HG03432 (cell line): ENCODE results near the gene NR4A2.
A peak's percentile ranks its signal among the peaks of the same experiment; 100 is the strongest.

Source experiments
- ATAC-seq: cut with Tn5 transposase; IDR thresholded peaks from one replicate; pipeline ENCODE4 v1.9.1; 2021; ENCODE audit warnings: mild to moderate bottlenecking, moderate library complexity; ENCODE audit not compliant: unreplicated experiment

Gene NR4A2

GRCh38 chr2:156332534-156333273 lies at the start of gene NR4A2:
NR4A2 (minus strand) TSS chr2:156332721; CDS start chr2:156330186, 2,535 bp downstream.
- ATAC-seq, result peak; percentile 78

DNA sequence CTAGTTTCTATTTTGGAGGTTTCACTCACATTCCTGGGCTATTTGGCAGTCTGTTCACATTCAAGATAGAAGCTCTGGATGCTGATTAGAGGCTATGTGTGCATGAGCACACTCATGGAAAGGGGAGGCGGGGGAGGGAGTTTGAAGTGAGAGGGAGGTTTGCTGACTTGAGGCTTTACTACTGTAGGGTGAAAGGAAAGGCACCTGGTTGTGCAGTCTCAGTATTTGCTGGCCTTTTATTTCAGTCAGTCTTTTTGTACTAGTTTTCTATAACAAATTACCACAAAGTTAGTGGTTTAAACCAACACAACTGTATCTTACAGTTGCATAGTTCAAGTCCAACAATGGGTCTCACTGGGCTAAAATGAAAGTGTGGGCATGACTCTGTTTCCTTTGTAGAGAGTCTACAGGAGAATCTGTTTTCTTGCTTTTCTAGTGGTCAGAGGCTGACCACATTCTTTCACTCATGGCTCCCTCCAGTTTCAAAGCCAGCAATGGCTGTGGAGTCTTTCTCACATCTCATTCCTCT lies 47.7 kb upstream of the NR4A2 start:
- ATAC-seq, result peak; percentile 93

DNA sequence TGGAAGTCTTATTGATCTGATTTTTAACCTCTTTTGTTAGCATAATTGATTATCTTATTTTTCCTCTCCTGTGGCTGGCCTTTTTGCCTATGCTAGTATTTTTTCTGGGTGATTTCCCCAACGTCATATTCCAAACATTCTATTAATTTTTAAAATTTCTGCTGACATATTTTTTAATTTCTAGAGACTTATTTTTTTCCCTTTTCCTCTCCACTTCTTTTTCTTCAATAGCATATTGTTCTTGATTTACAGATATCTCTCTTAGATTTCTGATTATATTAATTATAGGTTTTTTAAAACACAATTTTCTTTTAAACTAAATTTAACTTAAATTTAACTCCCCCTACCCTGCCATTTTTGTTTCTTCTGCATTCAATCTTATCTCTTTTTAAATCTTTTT lies 47.2 kb upstream of the NR4A2 start:
- ATAC-seq, result no peak

DNA sequence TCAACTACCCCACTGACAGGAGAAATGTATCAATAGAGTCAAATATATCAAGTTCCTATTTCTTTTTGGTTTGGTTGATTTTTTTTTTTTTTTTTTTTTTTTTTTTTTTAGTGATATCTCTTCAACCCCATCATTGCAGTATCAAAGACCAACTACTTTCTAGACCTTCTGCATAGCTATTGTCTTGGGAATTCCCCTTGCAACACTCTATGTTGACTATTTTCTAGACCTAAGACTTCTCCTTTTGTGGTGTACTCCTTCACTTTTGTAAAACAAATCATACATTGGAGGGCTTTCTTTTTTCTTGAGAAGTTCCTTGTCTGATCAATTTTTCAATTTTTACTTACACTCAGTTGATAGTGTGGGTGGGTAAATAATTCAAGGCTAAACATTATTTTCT lies 46.5 kb upstream of the NR4A2 start:
- ATAC-seq, result peak; percentile 64

- ATAC-seq, result no peak
These were observed 34.2 kb upstream of the NR4A2 start for GRCh38 chr2:156366753-156367152.

- ATAC-seq, result no peak
These were observed 30.6 kb upstream of the NR4A2 start for GRCh38 chr2:156363141-156363540.

- ATAC-seq, result no peak
These were observed 23.7 kb upstream of the NR4A2 start for GRCh38 chr2:156356014-156356754.

DNA sequence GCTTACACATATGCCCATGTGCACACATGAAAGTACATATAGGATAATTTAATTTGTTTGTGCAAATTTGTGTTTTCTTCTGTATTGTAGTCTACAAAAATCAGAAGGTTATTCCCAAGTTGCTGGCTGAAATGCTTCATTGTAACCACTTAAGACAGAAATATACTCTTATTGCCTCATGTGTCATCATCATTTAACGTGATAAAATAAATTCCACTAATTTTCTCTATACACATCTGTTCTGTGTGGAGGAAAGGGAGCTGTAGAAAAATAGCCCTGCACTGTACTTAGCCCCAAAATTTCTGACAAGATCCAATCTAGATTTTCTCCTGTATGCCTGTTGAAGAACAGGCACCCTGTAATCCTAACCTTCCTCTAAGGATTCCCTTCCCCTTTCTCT lies 20.4 kb upstream of the NR4A2 start:
- no peak for ATAC-seq

- no peak for ATAC-seq
These were observed 18.0 kb upstream of the NR4A2 start for GRCh38 chr2:156350374-156351142.

- ATAC-seq, result no peak
These were observed 17.1 kb upstream of the NR4A2 start for GRCh38 chr2:156349605-156350004.

- ATAC-seq, result no peak
These were observed 16.6 kb upstream of the NR4A2 start for GRCh38 chr2:156349161-156349560.

GRCh38 chr2:156347431-156347830 lies 14.9 kb upstream of the NR4A2 start:
- no peak for ATAC-seq

DNA sequence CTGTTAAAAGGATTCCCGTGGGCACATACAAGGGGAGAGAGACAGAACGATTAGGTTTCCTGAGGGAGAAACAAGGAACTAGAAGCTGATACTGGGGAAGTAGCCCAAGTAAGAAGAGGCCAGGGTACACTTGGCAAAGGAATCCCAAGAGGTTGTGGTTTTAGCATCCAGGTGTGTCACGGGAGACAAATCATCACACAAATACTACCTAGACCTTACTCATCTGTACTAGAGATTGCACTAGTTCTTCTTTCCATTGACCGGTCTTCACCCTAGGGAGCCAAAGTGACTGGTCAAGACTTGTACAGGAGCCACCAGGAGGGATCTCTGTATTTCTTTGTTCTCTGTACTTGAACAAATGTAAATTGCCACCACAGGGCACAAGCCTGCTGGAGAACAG lies 14.2 kb upstream of the NR4A2 start:
- no peak for ATAC-seq

DNA sequence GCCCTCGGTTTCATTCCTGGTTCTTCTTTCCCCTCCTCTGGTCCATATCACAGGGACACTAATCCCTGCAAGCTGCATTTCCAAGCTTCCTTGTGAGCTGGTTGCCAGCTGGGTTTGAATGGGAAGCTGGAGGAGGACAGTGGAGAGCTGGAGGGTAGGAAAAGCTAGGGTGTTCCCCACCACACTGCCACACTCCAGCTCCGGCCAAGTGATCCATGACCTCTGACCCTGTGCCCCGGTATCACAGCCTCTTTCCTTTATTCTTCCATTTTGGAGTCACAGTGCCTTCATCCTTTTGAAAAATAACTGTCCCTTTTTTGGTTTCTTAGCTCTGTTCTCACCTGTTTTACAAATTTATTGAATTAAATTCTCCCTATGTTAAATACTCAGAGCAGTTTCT lies 13.1 kb upstream of the NR4A2 start:
- ATAC-seq, result no peak

DNA sequence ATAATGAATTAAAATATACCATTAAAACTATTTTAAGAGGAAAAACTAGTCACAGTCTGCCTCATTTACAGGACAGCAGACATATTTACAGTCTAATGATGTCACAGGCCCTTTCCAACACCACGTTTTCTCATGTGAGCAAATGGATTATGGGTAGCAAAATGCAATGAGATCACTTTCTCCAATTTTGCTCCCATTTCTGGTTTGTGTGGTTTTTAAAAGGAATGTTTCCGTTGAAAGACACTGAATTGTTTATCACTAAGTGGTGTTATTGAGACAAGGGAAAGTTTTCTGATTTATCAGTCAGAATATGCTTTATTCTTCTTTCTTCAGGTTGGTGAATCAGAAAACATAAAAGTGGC lies 11.4 kb upstream of the NR4A2 start:
- ATAC-seq, result no peak

DNA sequence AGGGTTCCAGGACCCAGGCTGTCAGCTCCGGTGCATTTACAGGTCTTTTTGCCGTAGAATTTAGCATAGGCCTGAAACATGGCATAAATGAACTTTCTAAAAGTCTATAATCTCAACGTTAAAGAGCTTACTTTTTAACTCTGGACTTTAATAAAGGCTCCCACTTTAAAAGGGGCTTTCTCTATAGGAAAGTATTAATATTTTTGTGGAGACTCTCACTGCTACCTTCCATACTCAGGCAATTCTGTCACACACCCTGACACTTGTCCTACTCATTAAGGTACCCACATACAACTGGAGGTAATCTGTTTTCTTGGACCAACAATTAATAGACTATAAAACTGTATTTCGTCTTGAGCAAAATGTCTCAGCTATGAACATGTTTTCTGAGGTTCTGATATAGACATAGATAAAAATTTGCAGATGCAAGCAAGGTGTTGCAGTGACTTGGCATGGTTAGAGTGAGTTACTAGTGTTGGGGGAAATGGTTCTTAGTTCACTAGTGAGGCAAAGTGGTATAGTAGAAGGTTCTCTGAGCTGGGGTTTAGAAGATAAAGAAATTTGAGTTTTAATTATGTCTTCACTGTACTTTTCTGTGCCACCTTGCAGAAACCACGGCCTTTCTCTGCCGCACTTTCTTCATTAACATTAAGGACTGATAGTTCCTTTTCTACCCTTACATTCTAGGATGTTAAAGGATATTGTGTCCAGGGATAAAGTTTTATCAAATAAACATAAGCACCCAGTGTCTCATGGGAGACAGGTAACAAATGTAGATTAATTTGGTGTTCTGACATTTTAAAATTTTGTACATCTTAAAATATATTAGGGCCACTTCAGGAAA lies 10.8 kb upstream of the NR4A2 start:
- no peak for ATAC-seq

DNA sequence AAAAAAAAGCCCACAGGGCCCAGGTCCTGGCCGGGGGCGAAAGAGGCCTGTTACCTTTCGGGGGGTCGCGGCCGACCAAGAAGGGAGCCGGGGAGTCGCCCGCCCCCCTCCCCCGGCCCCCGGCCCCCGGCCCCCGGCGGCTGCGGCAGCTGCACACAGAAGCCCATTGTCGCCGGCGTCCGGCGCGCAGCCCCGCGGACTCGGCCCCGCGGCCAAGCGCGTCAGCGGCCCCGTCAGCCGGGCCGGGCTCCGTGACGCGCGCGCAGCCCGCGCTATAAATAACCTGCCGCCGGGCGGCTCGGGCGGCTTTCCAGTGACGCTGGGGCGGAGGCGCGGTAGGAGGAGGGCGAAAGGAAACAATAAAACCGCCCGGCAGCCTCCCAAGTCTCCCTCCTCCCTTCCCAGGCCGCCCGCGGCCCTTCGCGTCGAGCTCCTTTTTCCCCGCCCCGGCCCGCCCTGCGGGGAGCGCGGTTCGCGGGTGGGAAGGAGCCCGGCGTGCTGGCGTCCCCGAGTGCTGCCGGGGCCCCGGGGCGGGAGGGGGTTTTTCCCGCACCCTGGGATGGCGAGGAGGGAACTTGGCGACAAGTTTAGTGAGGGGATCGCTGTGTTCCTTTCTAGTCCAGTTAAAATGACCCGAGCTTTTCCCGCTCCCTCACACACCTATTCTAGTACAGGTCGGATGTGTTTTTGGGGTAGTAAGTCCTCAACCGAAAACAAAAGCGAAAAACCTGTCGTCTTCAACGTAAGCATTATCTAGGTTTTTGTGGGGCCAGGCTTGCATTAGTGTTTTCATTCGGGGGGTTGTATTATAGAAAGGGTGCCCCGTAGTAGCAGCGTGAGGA lies 10.0 kb upstream of the NR4A2 start:
- peak; percentile 61 for ATAC-seq

GRCh38 chr2:156341452-156342253 lies 9.1 kb upstream of the NR4A2 start:
- peak; percentile 81 for ATAC-seq
